ENCODE data around the gene ZFYVE28. TPM values are rescaled to one million over a fixed set of nuclear protein-coding genes. Genes with fewer than 3 reads are reported as not detected.

The ZFYVE28 gene
- total and polyA plus RNA-seq, 2 donors (not counting 1 experiment from before 2014, with no cell fraction given), result 5.8 to 12.1 TPM

DNA sequence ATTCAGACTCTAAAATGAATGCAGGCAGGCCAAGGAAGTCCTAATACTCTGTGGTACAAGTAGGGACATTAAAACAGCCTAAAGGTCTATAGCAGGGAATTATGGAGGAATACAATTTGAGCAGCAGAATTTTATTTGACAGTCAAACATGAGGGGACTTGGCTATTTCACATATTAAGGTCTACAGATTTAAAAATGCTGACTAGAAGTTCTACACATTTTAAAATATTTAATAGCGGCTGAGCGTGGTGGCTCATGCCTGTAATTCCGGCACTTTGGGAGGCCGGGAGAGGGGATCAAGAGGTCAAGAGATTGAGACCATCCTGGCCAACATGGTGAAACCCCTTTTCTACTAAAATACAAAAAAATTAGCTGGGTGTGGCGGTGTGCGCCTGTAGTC is 187.4 kb downstream of the ZFYVE28 start:
- H3K4me3 ChIP-seq (ENCODE audit: control extremely low read depth in 1 of 5, extremely low read depth in 1 of 5, insufficient read depth in 1 of 5, low read depth in 2 of 5, low read length in 4 of 5), result no peak overlapping the region
- no CpG with 5 or more reads among the region's 6 CpGs for WGBS (ENCODE audit: insufficient coverage)

GRCh38 chr4:2226261-2226660 is 192.2 kb downstream of the ZFYVE28 start:
- Histone ChIP-seq H3K27ac (ENCODE audit: low read length in 2 of 2) (no peak overlapping the region), H2AFZ (ENCODE audit: insufficient read depth, low read depth, low read length, poor library complexity, severe bottlenecking) (no peak overlapping the region), H3K4me2 (replicated peaks; ENCODE audit: low read depth, low read length, poor library complexity, severe bottlenecking) (no peak overlapping the region), H3K36me3 (replicated peaks in 1 of 2; ENCODE audit: control extremely low read depth in 1 of 2, control insufficient read depth in 1 of 2, extremely low read depth in 1 of 2, insufficient read depth in 2 of 2, low read length in 1 of 2) (peaks cover 0 to 16% of the 10 kb centered on the region in 2 experiments), H3K9me3 (ENCODE audit: control extremely low read depth in 1 of 3, control insufficient read depth in 2 of 3, insufficient read depth in 1 of 3, low read length in 2 of 3) (no peaks in the 10 kb centered on the region), H3K27me3 (replicated peaks in 1 of 4; ENCODE audit: control extremely low read depth in 1 of 4, control insufficient read depth in 3 of 4, insufficient read depth in 4 of 4, low read length in 3 of 4) (no peaks in the 10 kb centered on the region), H3K4me3 (ENCODE audit: control extremely low read depth in 1 of 5, extremely low read depth in 1 of 5, insufficient read depth in 1 of 5, low read depth in 2 of 5, low read length in 4 of 5) (no peak overlapping the region), H3K79me2 (ENCODE audit: control insufficient read depth, insufficient read depth, low read length) (no peaks in the 10 kb centered on the region), H3K4me1 (ENCODE audit: control insufficient read depth in 2 of 2, insufficient read depth in 2 of 2, low read length in 2 of 2) (no peaks in the 10 kb centered on the region), H4K20me1 (ENCODE audit: control insufficient read depth, insufficient read depth, low read length, poor library complexity, severe bottlenecking) (no peaks in the 10 kb centered on the region), H3K9ac (ENCODE audit: low read length) (no peak overlapping the region)
- 94% methylated on average over 2 of the region's 2 CpGs for WGBS (ENCODE audit: insufficient coverage)
- Mint-ChIP-seq H3K4me1 (no peaks in the 10 kb centered on the region), H3K27me3 (no peaks in the 10 kb centered on the region), H3K4me3 (no peak overlapping the region), H3K9me3 (ENCODE audit: insufficient read depth) (no peaks in the 10 kb centered on the region), H3K27ac (no peak overlapping the region)
- CTCF ChIA-PET, result interaction anchor here (0.6 to 1.6 kb wide), 2 partner anchors 193 to 459 kb away, joined by 3 read pairs; partner anchors contain the start of gene CFAP99
- DNase-seq (no peak), ATAC-seq (ENCODE audit: low read depth) (no peak)
- POLR2A ChIA-PET, result no interaction called here
- intact Hi-C loops (cut with micrococcal nuclease), result no loop called here
- TF ChIP-seq EZH2 (IDR thresholded peaks at IDR 0.05; ENCODE audit: borderline replicate concordance, insufficient read depth, low read depth, low read length, poor library complexity, severe bottlenecking) (no peak), CTCF (IDR thresholded peaks at IDR 0.05) (no peak)

More for the DNA sequence above, 187.4 kb downstream of the ZFYVE28 start:
- no peak overlapping the region for H3K4me2 ChIP-seq (replicated peaks; ENCODE audit: low read depth, low read length, poor library complexity, severe bottlenecking)
- no peaks in the 10 kb centered on the region for H3K9me3 ChIP-seq (ENCODE audit: control extremely low read depth in 1 of 3, control insufficient read depth in 2 of 3, insufficient read depth in 1 of 3, low read length in 2 of 3)
- Mint-ChIP-seq H3K4me1 (no peaks in the 10 kb centered on the region), H3K27me3 (no peaks in the 10 kb centered on the region), H3K4me3 (no peak overlapping the region), H3K27ac (no peak overlapping the region), H3K9me3 (ENCODE audit: insufficient read depth) (no peaks in the 10 kb centered on the region)
- H4K20me1 ChIP-seq (ENCODE audit: control insufficient read depth, insufficient read depth, low read length, poor library complexity, severe bottlenecking), result peaks cover 9% of the 10 kb centered on the region
- DNase-seq (no peak), ATAC-seq (ENCODE audit: low read depth) (no peak)
- POLR2A ChIA-PET, result no interaction called here
- no peak overlapping the region for H3K27ac ChIP-seq (ENCODE audit: low read length in 2 of 2)
- H3K4me1 ChIP-seq (ENCODE audit: control insufficient read depth in 2 of 2, insufficient read depth in 2 of 2, low read length in 2 of 2), result no peaks in the 10 kb centered on the region
- H3K27me3 ChIP-seq (replicated peaks in 1 of 4; ENCODE audit: control extremely low read depth in 1 of 4, control insufficient read depth in 3 of 4, insufficient read depth in 4 of 4, low read length in 3 of 4), result no peaks in the 10 kb centered on the region
- intact Hi-C loops (cut with micrococcal nuclease), result no loop called here
- no peak overlapping the region for H3K9ac ChIP-seq (ENCODE audit: low read length)
- peaks cover 9 to 20% of the 10 kb centered on the region in 2 experiments for H3K36me3 ChIP-seq (replicated peaks in 1 of 2; ENCODE audit: control extremely low read depth in 1 of 2, control insufficient read depth in 1 of 2, extremely low read depth in 1 of 2, insufficient read depth in 2 of 2, low read length in 1 of 2)
- no peaks in the 10 kb centered on the region for H3K79me2 ChIP-seq (ENCODE audit: control insufficient read depth, insufficient read depth, low read length)
- H2AFZ ChIP-seq (ENCODE audit: insufficient read depth, low read depth, low read length, poor library complexity, severe bottlenecking), result no peak overlapping the region
- CTCF ChIA-PET, result interaction anchor here (3.2 kb wide), 1 partner anchor 11 kb away, joined by 11 read pairs; no protein-coding TSS in a partner anchor
- no peak for TF ChIP-seq CTCF (IDR thresholded peaks at IDR 0.05)
- TF ChIP-seq EZH2 (IDR thresholded peaks at IDR 0.05; ENCODE audit: borderline replicate concordance, insufficient read depth, low read depth, low read length, poor library complexity, severe bottlenecking), result no peak

Measured in B cell (primary cell).